Measurements from ENCODE around the gene GSTO2. TPM values are rescaled to one million over a fixed set of nuclear protein-coding genes. Genes with fewer than 3 reads are reported as not detected.

The GSTO2 gene
- total and polyA plus RNA-seq, 2 of the 13 experiments (the other 11 are each of a cell fraction or from before 2014, with no cell fraction given) = 2.1 to 7.9 TPM

- TF ChIP-seq, protein P1, sequence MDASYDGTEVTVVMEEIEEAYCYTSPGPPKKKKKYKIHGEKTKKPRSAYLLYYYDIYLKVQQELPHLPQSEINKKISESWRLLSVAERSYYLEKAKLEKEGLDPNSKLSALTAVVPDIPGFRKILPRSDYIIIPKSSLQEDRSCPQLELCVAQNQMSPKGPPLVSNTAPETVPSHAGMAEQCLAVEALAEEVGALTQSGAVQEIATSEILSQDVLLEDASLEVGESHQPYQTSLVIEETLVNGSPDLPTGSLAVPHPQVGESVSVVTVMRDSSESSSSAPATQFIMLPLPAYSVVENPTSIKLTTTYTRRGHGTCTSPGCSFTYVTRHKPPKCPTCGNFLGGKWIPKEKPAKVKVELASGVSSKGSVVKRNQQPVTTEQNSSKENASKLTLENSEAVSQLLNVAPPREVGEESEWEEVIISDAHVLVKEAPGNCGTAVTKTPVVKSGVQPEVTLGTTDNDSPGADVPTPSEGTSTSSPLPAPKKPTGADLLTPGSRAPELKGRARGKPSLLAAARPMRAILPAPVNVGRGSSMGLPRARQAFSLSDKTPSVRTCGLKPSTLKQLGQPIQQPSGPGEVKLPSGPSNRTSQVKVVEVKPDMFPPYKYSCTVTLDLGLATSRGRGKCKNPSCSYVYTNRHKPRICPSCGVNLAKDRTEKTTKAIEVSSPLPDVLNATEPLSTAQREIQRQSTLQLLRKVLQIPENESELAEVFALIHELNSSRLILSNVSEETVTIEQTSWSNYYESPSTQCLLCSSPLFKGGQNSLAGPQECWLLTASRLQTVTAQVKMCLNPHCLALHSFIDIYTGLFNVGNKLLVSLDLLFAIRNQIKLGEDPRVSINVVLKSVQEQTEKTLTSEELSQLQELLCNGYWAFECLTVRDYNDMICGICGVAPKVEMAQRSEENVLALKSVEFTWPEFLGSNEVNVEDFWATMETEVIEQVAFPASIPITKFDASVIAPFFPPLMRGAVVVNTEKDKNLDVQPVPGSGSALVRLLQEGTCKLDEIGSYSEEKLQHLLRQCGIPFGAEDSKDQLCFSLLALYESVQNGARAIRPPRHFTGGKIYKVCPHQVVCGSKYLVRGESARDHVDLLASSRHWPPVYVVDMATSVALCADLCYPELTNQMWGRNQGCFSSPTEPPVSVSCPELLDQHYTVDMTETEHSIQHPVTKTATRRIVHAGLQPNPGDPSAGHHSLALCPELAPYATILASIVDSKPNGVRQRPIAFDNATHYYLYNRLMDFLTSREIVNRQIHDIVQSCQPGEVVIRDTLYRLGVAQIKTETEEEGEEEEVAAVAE (CRISPR knock-in tag; IDR thresholded peaks at IDR 0.05; ENCODE audit: borderline replicate concordance) = peak; percentile 51; the same call in 1 of the 2 replicates
- TF ChIP-seq TRIM24 (CRISPR knock-in tag; IDR thresholded peaks at IDR 0.05) = no peak
- no peak for TF ChIP-seq ZSCAN12 (CRISPR knock-in tag; IDR thresholded peaks at IDR 0.05)
- TF ChIP-seq NR2F2 (IDR thresholded peaks at IDR 0.05; ENCODE audit: borderline replicate concordance, low read depth) = peak; percentile 90
- no peak for TF ChIP-seq ZNF326 (CRISPR knock-in tag; IDR thresholded peaks at IDR 0.05; ENCODE audit: borderline replicate concordance)
- no peak for TF ChIP-seq ZNF768 (CRISPR knock-in tag; IDR thresholded peaks at IDR 0.05)
- no peak for TF ChIP-seq RBAK (CRISPR knock-in tag; IDR thresholded peaks at IDR 0.05)
- TF ChIP-seq BRCA1 (CRISPR knock-in tag; IDR thresholded peaks at IDR 0.05) = 0 out of 2 replicates have a peak, but pooled peaks have one; percentile 23
- TF ChIP-seq NONO (IDR thresholded peaks at IDR 0.05) = no peak
- TF ChIP-seq NONO (CRISPR knock-in tag; conservative IDR thresholded peaks at IDR 0.05) = 0 out of 2 replicates have a peak, but pooled peaks have one; percentile 46
- TF ChIP-seq, protein P2, sequence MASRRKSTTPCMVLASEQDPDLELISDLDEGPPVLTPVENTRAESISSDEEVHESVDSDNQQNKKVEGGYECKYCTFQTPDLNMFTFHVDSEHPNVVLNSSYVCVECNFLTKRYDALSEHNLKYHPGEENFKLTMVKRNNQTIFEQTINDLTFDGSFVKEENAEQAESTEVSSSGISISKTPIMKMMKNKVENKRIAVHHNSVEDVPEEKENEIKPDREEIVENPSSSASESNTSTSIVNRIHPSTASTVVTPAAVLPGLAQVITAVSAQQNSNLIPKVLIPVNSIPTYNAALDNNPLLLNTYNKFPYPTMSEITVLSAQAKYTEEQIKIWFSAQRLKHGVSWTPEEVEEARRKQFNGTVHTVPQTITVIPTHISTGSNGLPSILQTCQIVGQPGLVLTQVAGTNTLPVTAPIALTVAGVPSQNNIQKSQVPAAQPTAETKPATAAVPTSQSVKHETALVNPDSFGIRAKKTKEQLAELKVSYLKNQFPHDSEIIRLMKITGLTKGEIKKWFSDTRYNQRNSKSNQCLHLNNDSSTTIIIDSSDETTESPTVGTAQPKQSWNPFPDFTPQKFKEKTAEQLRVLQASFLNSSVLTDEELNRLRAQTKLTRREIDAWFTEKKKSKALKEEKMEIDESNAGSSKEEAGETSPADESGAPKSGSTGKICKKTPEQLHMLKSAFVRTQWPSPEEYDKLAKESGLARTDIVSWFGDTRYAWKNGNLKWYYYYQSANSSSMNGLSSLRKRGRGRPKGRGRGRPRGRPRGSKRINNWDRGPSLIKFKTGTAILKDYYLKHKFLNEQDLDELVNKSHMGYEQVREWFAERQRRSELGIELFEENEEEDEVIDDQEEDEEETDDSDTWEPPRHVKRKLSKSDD (CRISPR knock-in tag; IDR thresholded peaks at IDR 0.05; ENCODE audit: low read depth) = 0 out of 2 replicates have a peak, but pooled peaks have one; percentile 27
- TF ChIP-seq ZIK1 (CRISPR knock-in tag; IDR thresholded peaks at IDR 0.05; ENCODE audit: borderline replicate concordance, low read depth) = no peak
- TF ChIP-seq, protein P3, sequence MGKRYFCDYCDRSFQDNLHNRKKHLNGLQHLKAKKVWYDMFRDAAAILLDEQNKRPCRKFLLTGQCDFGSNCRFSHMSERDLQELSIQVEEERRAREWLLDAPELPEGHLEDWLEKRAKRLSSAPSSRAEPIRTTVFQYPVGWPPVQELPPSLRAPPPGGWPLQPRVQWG (CRISPR knock-in tag; IDR thresholded peaks at IDR 0.05; ENCODE audit: borderline replicate concordance, low read depth) = no peak
- TF ChIP-seq ZNF10 (CRISPR knock-in tag; IDR thresholded peaks at IDR 0.05; ENCODE audit: borderline replicate concordance, low read depth) = no peak
- no peak for TF ChIP-seq ZBTB42 (CRISPR knock-in tag; IDR thresholded peaks at IDR 0.05)
- no peak for TF ChIP-seq ZNF333 (CRISPR knock-in tag; IDR thresholded peaks at IDR 0.05; ENCODE audit: borderline replicate concordance)
- TF ChIP-seq MYNN (CRISPR knock-in tag; IDR thresholded peaks at IDR 0.05; ENCODE audit: low read depth) = 0 out of 2 replicates have a peak, but pooled peaks have one; percentile 66
- no peak for TF ChIP-seq RORA (CRISPR knock-in tag; IDR thresholded peaks at IDR 0.05)
- TF ChIP-seq ZFP37 (CRISPR knock-in tag; IDR thresholded peaks at IDR 0.05; ENCODE audit: borderline replicate concordance) = no peak
- TF ChIP-seq, protein P4, sequence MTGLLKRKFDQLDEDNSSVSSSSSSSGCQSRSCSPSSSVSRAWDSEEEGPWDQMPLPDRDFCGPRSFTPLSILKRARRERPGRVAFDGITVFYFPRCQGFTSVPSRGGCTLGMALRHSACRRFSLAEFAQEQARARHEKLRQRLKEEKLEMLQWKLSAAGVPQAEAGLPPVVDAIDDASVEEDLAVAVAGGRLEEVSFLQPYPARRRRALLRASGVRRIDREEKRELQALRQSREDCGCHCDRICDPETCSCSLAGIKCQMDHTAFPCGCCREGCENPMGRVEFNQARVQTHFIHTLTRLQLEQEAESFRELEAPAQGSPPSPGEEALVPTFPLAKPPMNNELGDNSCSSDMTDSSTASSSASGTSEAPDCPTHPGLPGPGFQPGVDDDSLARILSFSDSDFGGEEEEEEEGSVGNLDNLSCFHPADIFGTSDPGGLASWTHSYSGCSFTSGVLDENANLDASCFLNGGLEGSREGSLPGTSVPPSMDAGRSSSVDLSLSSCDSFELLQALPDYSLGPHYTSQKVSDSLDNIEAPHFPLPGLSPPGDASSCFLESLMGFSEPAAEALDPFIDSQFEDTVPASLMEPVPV (CRISPR knock-in tag; IDR thresholded peaks at IDR 0.05) = no peak
- TF ChIP-seq MZF1 (CRISPR knock-in tag; IDR thresholded peaks at IDR 0.05; ENCODE audit: borderline replicate concordance) = no peak
- no peak for TF ChIP-seq HOXD1 (CRISPR knock-in tag; IDR thresholded peaks at IDR 0.05)
- no peak for TF ChIP-seq ZNF720 (CRISPR knock-in tag; IDR thresholded peaks at IDR 0.05)
Measured at GRCh38 chr10:104253106-104253505, 15.9 kb upstream of the GSTO2 start (continued).

Data from HepG2 (cell line).